ENCODE measurements around the gene PSMA5. TPM values are rescaled to one million over a fixed set of nuclear protein-coding genes. Genes with fewer than 3 reads are reported as not detected.
"Not testable (repeated sequence)": the region's sequence is repeated elsewhere in the genome, so short reads cannot be mapped to it uniquely, and the experiment has no call there.

PSMA5 gene
- total RNA-seq, 2 donors from 2014 or later: 8.6 to 8.9 TPM

- WGBS, 2 donors: 2 to 17% methylated on average over 2 of the region's 2 CpGs
- TF ChIP-seq CTCF (IDR thresholded peaks at IDR 0.05) (no peak), POLR2A (IDR thresholded peaks at IDR 0.05) (no peak)
These were observed 29.8 kb downstream of the PSMA5 start for GRCh38 chr1:109396513-109396839.

GRCh38 chr1:109395602-109396512 is 30.4 kb downstream of the PSMA5 start:
- ATAC-seq (no peak), DNase-seq (no peak)
- Histone ChIP-seq H3K4me3 (no peak overlapping the region), H3K27me3 (no peaks in the 10 kb centered on the region), H3K36me3 (replicated peaks in 1 of 2; ENCODE audit: insufficient read depth in 1 of 2, low read depth in 2 of 2) (no peaks in the 10 kb centered on the region), H3K27ac (peak overlapping the region in 3 of 4 donors; percentile 23 to 75 (median 70)), H3K9me3 (no peaks in the 10 kb centered on the region), H3K4me1 (peaks cover 61% of the 10 kb centered on the region)
- 46 to 48% methylated on average over 5 of the region's 5 CpGs for WGBS, 2 donors
- TF ChIP-seq CTCF (IDR thresholded peaks at IDR 0.05) (no peak), POLR2A (IDR thresholded peaks at IDR 0.05) (no peak)
- intact Hi-C loops (cut with DNase I): no loop called here

More at GRCh38 chr1:109396513-109396839, 29.8 kb downstream of the PSMA5 start:
- Histone ChIP-seq H3K36me3 (replicated peaks in 1 of 2; ENCODE audit: insufficient read depth in 1 of 2, low read depth in 2 of 2) (no peaks in the 10 kb centered on the region), H3K27me3 (no peaks in the 10 kb centered on the region), H3K4me1 (peaks cover 54% of the 10 kb centered on the region), H3K27ac (peak overlapping the region in 3 of 4 donors; percentile 23 to 75 (median 70)), H3K4me3 (no peak overlapping the region), H3K9me3 (no peaks in the 10 kb centered on the region)
- intact Hi-C loops (cut with DNase I): no loop called here
- DNase-seq (no peak), ATAC-seq (no peak)

- H3K9me3 ChIP-seq; DNase-seq; H3K36me3 ChIP-seq (replicated peaks in 1 of 2; ENCODE audit: insufficient read depth in 1 of 2, low read depth in 2 of 2); ATAC-seq; intact Hi-C loops (cut with DNase I); H3K27me3 ChIP-seq; H3K4me3 ChIP-seq: not testable (repeated sequence)
- Histone ChIP-seq H3K4me1 (peaks cover 62% of the 10 kb centered on the region), H3K27ac (peak overlapping the region in 2 of 4 donors; percentile 70 to 75)
- WGBS, 2 donors: 53 to 59% methylated on average over 8 of the region's 8 CpGs
These were observed 31.0 kb downstream of the PSMA5 start for GRCh38 chr1:109395282-109395599.

GRCh38 chr1:109394591-109395281 is 31.5 kb downstream of the PSMA5 start:
- 57 to 70% methylated on average over 5 of the region's 5 CpGs for WGBS, 2 donors
- Histone ChIP-seq H3K4me3 (no peak overlapping the region), H3K4me1 (peaks cover 63% of the 10 kb centered on the region), H3K9me3 (no peaks in the 10 kb centered on the region), H3K27me3 (no peaks in the 10 kb centered on the region), H3K27ac (peak overlapping the region in 2 of 4 donors; percentile 70 to 88), H3K36me3 (replicated peaks in 1 of 2; ENCODE audit: insufficient read depth in 1 of 2, low read depth in 2 of 2) (no peaks in the 10 kb centered on the region)
- TF ChIP-seq CTCF (IDR thresholded peaks at IDR 0.05): no peak
- no peak for TF ChIP-seq POLR2A (IDR thresholded peaks at IDR 0.05)
- no peak for DNase-seq
- intact Hi-C loops (cut with DNase I): no loop called here
- ATAC-seq: no peak

GRCh38 chr1:109393617-109394233 is 32.5 kb downstream of the PSMA5 start:
- intact Hi-C loops (cut with DNase I): no loop called here
- 31 to 35% methylated on average over 2 of the region's 2 CpGs for WGBS, 2 donors

More at GRCh38 chr1:109393617-109394233, 32.5 kb downstream of the PSMA5 start:
- no peak for TF ChIP-seq POLR2A (IDR thresholded peaks at IDR 0.05)
- TF ChIP-seq CTCF (IDR thresholded peaks at IDR 0.05): no peak
- ATAC-seq (no peak), DNase-seq (no peak)
- Histone ChIP-seq H3K4me3 (no peak overlapping the region), H3K36me3 (replicated peaks in 1 of 2; ENCODE audit: insufficient read depth in 1 of 2, low read depth in 2 of 2) (no peaks in the 10 kb centered on the region), H3K9me3 (no peaks in the 10 kb centered on the region), H3K27me3 (no peaks in the 10 kb centered on the region), H3K4me1 (peaks cover 66% of the 10 kb centered on the region), H3K27ac (peak overlapping the region; percentile 56 to 88 (median 76))
